KG1 (cell line): ENCODE measurements around the gene CCDC87.

Experiments used
- DNase-seq: peaks from one replicate; lab custom pipeline; 2025; lab: John Stamatoyannopoulos, UW

Gene CCDC87

DNA sequence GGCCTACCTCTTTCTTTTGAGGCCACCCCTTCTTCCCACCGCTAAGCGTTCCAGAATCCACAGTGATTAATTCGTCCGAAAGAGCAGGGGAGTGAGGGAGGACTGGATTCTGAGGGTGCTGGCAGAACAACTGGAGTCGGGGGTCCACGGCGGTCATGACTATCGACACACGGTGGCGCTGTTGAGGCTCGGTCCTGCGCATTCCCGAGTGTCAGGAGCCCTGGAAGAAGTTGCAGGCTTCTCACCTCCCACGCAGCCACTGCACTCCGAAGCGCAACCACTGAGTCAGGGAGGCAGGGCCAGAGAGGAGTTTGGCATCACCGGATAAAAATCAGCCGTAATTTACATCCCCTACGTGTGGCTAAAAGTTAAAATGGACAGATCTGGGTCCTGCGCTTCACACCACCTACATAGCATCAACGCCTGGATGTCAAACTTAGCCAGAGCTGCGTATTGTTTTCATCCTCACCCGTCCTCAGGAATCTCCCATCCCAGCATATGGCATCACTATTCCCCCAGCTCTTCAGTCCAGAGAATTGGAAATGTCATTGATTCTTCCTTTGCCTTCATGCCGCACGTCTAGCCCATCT lies 13.8 kb downstream of the CCDC87 start:
- DNase-seq: peak; percentile 24

GRCh38 chr11:66570850-66571180 lies 22.0 kb downstream of the CCDC87 start:
- no peak for DNase-seq

GRCh38 chr11:66570079-66570849 lies 22.6 kb downstream of the CCDC87 start:
- DNase-seq: no peak

DNA sequence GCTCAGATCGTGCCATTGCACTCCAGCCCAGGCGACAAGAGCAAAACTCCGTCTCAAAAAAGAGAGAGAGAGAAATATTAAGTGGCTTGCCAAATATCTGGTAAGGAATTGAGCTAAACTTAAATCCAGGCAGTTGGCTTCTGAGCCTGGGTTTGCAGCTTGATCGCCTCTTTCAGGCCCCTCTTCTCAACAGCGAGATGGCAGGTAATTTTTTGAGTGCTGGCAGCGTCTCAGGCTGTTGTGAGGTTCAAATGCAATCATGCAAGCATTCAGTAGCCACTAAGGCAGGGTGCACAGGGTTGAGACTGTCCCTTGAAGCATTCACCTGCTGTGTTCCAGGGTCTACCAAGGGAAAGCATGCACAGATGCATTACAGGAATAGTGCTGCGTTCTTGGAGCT lies 23.8 kb downstream of the CCDC87 start:
- DNase-seq: no peak

DNA sequence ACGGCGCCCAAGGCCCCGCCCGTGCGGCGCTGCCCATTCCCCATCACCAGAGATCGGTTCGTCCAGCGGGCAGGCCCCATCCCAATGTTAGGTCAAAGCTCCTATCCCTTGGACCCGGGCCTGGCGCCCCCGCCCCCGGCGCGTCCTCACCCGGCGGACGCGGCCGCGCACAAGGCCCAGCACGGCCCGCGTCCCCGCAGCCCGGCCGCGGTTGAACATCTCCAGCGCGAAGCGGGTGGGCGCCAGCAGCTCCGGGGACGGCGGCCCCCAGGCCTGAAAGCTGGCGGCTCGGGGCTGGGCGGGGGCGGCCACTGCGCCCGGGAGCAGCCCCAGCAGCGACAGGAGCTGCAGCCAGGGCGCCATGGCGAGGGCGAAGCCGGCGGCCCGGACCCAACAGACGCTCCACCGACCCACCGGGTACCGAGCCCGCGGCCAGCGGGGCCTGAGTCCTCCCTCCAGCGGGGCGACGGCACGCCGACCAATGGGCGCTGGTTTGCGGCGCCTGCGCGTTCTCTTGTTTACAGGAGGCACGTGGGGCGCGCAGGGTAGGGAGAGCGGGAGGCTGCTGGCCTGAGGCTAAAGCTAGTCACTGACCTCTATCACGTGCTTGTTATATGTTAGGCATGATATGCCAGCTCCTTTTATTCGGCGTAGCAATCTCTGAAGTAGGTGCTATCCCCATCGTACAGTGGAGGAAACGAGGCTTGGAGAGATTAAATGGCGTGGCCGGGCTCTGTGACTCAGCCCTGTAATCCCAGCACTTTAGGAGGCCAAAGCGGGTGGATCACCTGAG lies 24.5 kb downstream of the CCDC87 start, which contains the start of gene CTSF:
CTSF (minus strand) TSS at position 483 of the 793 bp plus-strand sequence; CDS start at position 363, 120 bp downstream.
- peak; percentile 22 for DNase-seq

- no peak for DNase-seq
Observed at GRCh38 chr11:66567787-66568123, 25.1 kb downstream of the CCDC87 start.

DNA sequence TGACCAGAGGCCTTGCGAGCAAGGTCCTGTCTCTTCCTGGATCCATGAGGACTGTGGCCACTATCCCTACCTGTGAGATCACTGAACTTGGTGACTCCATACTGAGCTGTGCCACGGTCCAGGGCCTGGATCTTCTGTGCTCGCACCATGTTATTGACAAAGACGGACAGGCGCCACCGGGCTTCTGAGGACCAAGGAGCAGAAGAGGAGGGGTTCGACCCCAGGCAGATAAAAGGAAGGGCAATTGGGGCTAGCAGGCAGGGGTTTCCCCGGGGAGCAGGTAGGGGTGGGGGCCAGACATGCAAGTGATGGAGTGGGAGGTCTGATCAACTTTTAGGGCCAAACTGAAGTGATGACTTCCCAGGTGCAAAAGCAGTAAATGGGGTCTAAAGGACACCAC lies 26.6 kb downstream of the CCDC87 start:
- no peak for DNase-seq

DNA sequence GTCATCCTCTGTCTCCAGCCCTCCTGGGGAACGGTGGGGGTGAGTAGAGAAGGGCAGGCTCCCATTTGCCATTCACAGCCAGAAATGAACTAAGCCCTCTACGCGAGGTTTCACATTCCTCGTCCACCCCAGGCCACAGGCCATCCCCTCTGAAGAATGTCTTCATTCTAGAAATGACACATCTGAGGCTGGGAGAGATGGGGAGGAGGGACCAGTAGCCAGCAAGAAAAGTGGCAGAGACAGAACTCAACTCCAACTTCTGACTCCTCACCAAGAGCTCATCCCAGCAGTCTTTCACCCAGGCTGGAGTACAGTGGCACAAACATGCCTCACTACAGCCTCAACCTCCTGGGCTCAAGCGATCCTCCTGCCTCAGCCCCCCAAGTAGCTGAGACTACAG lies 27.9 kb downstream of the CCDC87 start:
- no peak for DNase-seq

- DNase-seq: no peak
Observed at GRCh38 chr11:66564538-66564937, 28.3 kb downstream of the CCDC87 start.

DNA sequence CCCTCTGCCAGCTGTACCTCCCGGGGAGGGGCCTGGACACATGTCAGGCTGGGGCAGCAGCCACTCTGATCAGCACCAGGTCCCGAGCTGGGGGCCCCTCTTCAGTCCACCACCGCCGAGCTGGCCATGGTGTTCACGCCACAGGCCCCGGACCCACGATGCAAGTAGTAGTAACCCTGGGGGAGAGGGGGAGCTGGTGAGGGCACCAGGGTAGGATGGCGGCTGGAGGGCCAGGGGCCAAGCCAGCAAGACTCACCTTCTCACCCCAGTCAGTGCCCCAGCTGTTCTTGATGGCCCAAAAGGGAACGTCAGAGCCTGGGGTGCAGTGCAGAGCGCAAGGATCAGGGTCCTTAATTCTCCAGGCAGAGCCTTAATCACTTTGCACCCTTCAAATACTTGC lies 29.0 kb downstream of the CCDC87 start:
- no peak for DNase-seq

DNA sequence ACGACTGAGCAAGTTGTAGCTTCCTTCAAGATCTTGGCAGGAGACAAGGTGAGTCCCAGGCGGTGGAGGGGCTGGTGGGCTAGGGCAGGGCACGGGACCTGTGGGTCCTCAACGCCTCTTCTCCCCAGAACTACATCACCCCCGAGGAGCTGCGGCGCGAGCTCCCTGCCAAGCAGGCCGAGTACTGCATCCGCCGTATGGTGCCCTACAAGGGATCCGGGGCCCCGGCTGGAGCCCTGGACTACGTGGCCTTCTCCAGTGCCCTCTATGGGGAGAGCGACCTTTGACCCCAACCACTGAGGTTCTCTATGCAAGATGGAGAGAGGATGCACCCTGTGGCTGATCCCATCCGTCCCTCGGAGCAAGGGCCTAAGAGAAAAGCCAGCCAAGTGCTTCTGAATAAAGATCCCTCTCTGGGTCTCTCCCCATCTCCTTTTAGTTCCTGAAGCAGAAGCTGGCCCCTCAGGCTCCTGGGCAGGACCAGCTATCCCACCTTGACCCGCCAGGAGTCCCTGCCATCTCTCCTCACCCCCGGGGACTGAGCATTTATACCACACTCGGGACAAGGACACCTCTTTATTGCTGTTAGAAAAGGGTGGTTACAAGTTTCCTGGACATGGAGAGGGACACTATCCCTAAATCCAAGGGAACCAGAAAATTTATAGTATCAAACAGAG lies 29.8 kb downstream of the CCDC87 start:
- DNase-seq: no peak

GRCh38 chr11:66562275-66562674 lies 30.6 kb downstream of the CCDC87 start:
- DNase-seq: no peak

- no peak for DNase-seq
Observed at GRCh38 chr11:66561975-66562248, 31.0 kb downstream of the CCDC87 start.

GRCh38 chr11:66561178-66561974 lies 31.5 kb downstream of the CCDC87 start:
- no peak for DNase-seq

- DNase-seq: no peak
Observed at GRCh38 chr11:66559866-66560676, 32.8 kb downstream of the CCDC87 start.

- no peak for DNase-seq
Observed at GRCh38 chr11:66559142-66559865, 33.6 kb downstream of the CCDC87 start.

DNA sequence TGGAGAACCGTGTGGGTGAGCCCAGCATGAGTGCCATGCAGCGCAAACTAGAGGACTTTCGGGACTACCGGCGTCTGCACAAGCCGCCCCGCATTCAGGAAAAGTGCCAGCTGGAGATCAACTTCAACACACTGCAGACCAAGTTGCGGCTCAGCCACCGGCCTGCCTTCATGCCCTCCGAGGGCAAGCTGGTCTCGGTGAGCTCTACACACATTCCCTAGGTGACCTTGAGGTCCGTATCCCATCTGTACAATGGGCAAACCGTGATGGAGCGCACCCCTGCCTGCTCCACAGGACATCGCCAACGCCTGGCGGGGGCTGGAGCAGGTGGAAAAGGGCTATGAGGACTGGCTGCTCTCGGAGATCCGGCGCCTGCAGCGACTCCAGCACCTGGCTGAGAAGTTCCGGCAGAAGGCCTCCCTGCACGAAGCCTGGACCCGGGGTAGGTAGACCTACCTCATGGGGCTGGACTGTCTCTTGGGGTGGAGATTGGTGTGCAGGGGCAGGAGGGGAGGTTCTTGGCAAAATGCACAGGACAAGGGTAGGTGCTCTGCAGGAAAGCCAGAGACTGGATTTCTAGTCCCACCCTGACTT lies 35.0 kb downstream of the CCDC87 start:
- DNase-seq: no peak

- no peak for DNase-seq
Observed at GRCh38 chr11:66556086-66556485, 36.8 kb downstream of the CCDC87 start.

DNA sequence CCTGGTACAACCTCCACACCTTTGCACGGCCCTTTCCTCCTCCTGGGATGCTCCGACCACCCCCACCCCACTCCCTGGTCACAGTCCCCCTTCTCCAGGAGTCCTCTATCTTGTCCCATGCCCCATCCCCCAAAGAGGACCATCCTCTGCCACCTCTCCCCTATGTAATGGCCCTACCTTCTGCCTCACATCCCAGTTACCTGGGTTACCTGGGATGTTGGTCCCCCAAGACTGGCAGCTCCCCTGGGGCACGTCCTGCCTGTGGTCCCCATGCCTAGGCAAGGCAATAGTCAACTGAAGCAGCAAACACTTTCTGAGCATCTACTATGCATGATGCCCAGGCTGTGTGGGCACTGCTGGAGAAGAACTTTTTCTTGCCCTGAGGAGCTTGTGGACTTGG lies 37.4 kb downstream of the CCDC87 start:
- DNase-seq: no peak

DNA sequence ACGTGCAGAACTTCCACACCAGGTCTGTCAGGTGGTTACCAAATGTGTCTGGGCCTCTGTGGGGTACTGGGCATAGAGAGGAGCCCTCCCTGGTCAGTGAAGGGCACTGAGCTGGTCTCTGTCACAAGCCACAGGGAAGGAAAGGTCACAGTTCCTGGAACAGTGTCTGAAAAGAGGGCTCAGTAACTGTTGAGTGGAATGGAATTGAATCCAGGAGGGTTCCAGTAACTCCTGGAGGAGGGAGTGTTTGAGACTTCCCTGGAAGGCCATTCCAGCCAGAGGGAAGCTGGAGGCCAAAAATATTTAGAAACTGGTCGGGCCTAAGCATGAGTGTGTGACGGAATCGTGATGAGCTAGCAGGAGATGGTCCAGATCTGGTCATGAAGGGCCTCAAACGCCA lies 38.3 kb downstream of the CCDC87 start:
- DNase-seq: no peak
